ENCODE data around the gene DNAH17. TPM values are rescaled to one million over a fixed set of nuclear protein-coding genes. Genes with fewer than 3 reads are reported as not detected.
A peak's percentile ranks its signal among the peaks of the same experiment; 100 is the strongest.

The DNAH17 gene
- total and polyA plus RNA-seq, 2 donors (not counting 1 experiment from before 2014, with no cell fraction given) = 0.01 to 0.12 TPM

GRCh38 chr17:78474614-78475146, 102.5 kb downstream of the DNAH17 start:
- H3K27ac Mint-ChIP-seq = peak overlapping the region; percentile 64
- H3K27me3 Mint-ChIP-seq = peaks cover 9% of the 10 kb centered on the region
- H3K4me3 Mint-ChIP-seq = no peak overlapping the region
- Histone ChIP-seq H3K9ac (ENCODE audit: low read length) (no peak overlapping the region), H2AFZ (ENCODE audit: insufficient read depth, low read depth, low read length, poor library complexity, severe bottlenecking) (no peak overlapping the region), H3K4me1 (ENCODE audit: control insufficient read depth in 2 of 2, insufficient read depth in 2 of 2, low read length in 2 of 2) (peaks cover 0 to 6% of the 10 kb centered on the region in 2 donors), H3K36me3 (replicated peaks in 1 of 2; ENCODE audit: control extremely low read depth in 1 of 2, control insufficient read depth in 1 of 2, extremely low read depth in 1 of 2, insufficient read depth in 2 of 2, low read length in 1 of 2) (no peaks in the 10 kb centered on the region), H4K20me1 (ENCODE audit: control insufficient read depth, insufficient read depth, low read length, poor library complexity, severe bottlenecking) (no peaks in the 10 kb centered on the region), H3K4me3 (ENCODE audit: control extremely low read depth in 1 of 5, extremely low read depth in 1 of 5, insufficient read depth in 1 of 5, low read depth in 2 of 5, low read length in 4 of 5) (no peak overlapping the region), H3K4me2 (replicated peaks; ENCODE audit: low read depth, low read length, poor library complexity, severe bottlenecking) (no peak overlapping the region), H3K79me2 (ENCODE audit: control insufficient read depth, insufficient read depth, low read length) (no peaks in the 10 kb centered on the region), H3K27ac (ENCODE audit: low read length in 2 of 2) (no peak overlapping the region), H3K27me3 (replicated peaks in 1 of 4; ENCODE audit: control extremely low read depth in 1 of 4, control insufficient read depth in 3 of 4, insufficient read depth in 4 of 4, low read length in 3 of 4) (peaks cover 0 to 4% (median 0%) of the 10 kb centered on the region in 4 experiments), H3K9me3 (ENCODE audit: control extremely low read depth in 1 of 3, control insufficient read depth in 2 of 3, insufficient read depth in 1 of 3, low read length in 2 of 3) (peaks cover 0 to 6% (median 0%) of the 10 kb centered on the region in 3 donors)
- TF ChIP-seq EZH2 (IDR thresholded peaks at IDR 0.05; ENCODE audit: borderline replicate concordance, insufficient read depth, low read depth, low read length, poor library complexity, severe bottlenecking) = no peak
- no peak for TF ChIP-seq CTCF (IDR thresholded peaks at IDR 0.05)
- DNase-seq (peak; percentile 41), ATAC-seq (ENCODE audit: low read depth) (no peak)
- H3K4me1 Mint-ChIP-seq = peaks cover 10% of the 10 kb centered on the region
- no peaks in the 10 kb centered on the region for H3K9me3 Mint-ChIP-seq (ENCODE audit: insufficient read depth)
- POLR2A ChIA-PET = no interaction called here
- WGBS (ENCODE audit: insufficient coverage) = 71% methylated on average over 13 of the region's 18 CpGs
- CTCF ChIA-PET = no interaction called here
- intact Hi-C loops (cut with micrococcal nuclease) = no loop called here

- Histone ChIP-seq H3K4me3 (ENCODE audit: control extremely low read depth in 1 of 5, extremely low read depth in 1 of 5, insufficient read depth in 1 of 5, low read depth in 2 of 5, low read length in 4 of 5) (no peak overlapping the region), H3K4me2 (replicated peaks; ENCODE audit: low read depth, low read length, poor library complexity, severe bottlenecking) (no peak overlapping the region), H4K20me1 (ENCODE audit: control insufficient read depth, insufficient read depth, low read length, poor library complexity, severe bottlenecking) (no peaks in the 10 kb centered on the region), H3K4me1 (ENCODE audit: control insufficient read depth in 2 of 2, insufficient read depth in 2 of 2, low read length in 2 of 2) (peaks cover 0 to 6% of the 10 kb centered on the region in 2 donors), H3K9ac (ENCODE audit: low read length) (no peak overlapping the region), H3K9me3 (ENCODE audit: control extremely low read depth in 1 of 3, control insufficient read depth in 2 of 3, insufficient read depth in 1 of 3, low read length in 2 of 3) (peaks cover 0 to 6% (median 0%) of the 10 kb centered on the region in 3 donors), H3K27ac (ENCODE audit: low read length in 2 of 2) (no peak overlapping the region), H3K36me3 (replicated peaks in 1 of 2; ENCODE audit: control extremely low read depth in 1 of 2, control insufficient read depth in 1 of 2, extremely low read depth in 1 of 2, insufficient read depth in 2 of 2, low read length in 1 of 2) (no peaks in the 10 kb centered on the region), H3K27me3 (replicated peaks in 1 of 4; ENCODE audit: control extremely low read depth in 1 of 4, control insufficient read depth in 3 of 4, insufficient read depth in 4 of 4, low read length in 3 of 4) (peaks cover 0 to 4% (median 0%) of the 10 kb centered on the region in 4 experiments), H3K79me2 (ENCODE audit: control insufficient read depth, insufficient read depth, low read length) (no peaks in the 10 kb centered on the region), H2AFZ (ENCODE audit: insufficient read depth, low read depth, low read length, poor library complexity, severe bottlenecking) (no peak overlapping the region)
- peaks cover 10% of the 10 kb centered on the region for H3K4me1 Mint-ChIP-seq
- peaks cover 9% of the 10 kb centered on the region for H3K27me3 Mint-ChIP-seq
- TF ChIP-seq CTCF (IDR thresholded peaks at IDR 0.05) = no peak
- no peak for TF ChIP-seq EZH2 (IDR thresholded peaks at IDR 0.05; ENCODE audit: borderline replicate concordance, insufficient read depth, low read depth, low read length, poor library complexity, severe bottlenecking)
- no peak overlapping the region for H3K4me3 Mint-ChIP-seq
- WGBS (ENCODE audit: insufficient coverage) = 93% methylated on average over 10 of the region's 12 CpGs
- no peak for ATAC-seq (ENCODE audit: low read depth)
- DNase-seq = no peak
- no peaks in the 10 kb centered on the region for H3K9me3 Mint-ChIP-seq (ENCODE audit: insufficient read depth)
- POLR2A ChIA-PET = no interaction called here
- CTCF ChIA-PET = no interaction called here
- intact Hi-C loops (cut with micrococcal nuclease) = no loop called here
- H3K27ac Mint-ChIP-seq = peak overlapping the region; percentile 64
Observed at GRCh38 chr17:78473951-78474613, 103.1 kb downstream of the DNAH17 start.
